H1 (cell line): ENCODE data around the gene MSI2. TPM values are rescaled to one million over a fixed set of nuclear protein-coding genes. Genes with fewer than 3 reads are reported as not detected.

Experiments
- ATF2 ChIP-seq: IDR thresholded peaks from 2 replicates; pipeline ENCODE4 v1.6.1; 2012; ENCODE audit warnings: low read length, inconsistent platforms
- BACH1 ChIP-seq: IDR thresholded peaks from 2 replicates; pipeline ENCODE4 v1.6.1; 2012; ENCODE audit warnings: low read length, improper control_type of control experiment
- CHD1 ChIP-seq: IDR thresholded peaks from 2 replicates; pipeline ENCODE4 v1.6.1; 2012; ENCODE audit warnings: low read depth, low read length, improper control_type of control experiment
- HDAC2 ChIP-seq, 2 experiments: fragments of 300-600 bp in 1 of 2; sonication (generic) in 1 of 2; IDR thresholded peaks; 2 replicates each; pipeline ENCODE4 v1.6.1; 2011 to 2012; ENCODE audit warnings: low read depth in 2 of 2, low read length in 2 of 2, mild to moderate bottlenecking in 2 of 2, moderate library complexity in 2 of 2, borderline replicate concordance in 1 of 2, inconsistent platforms in 1 of 2
- RNF2 ChIP-seq: fragments of 200-900, 300-1000 bp; sonication (generic); IDR thresholded peaks from 2 replicates; pipeline ENCODE4 v1.7.1; 2016; ENCODE audit warnings: borderline replicate concordance, low read depth, mild to moderate bottlenecking, antibody characterized with exemption, low read length; ENCODE audit not compliant: poor library complexity, severe bottlenecking; ENCODE audit errors: missing control alignments
- SIN3A ChIP-seq, 2 experiments: IDR thresholded peaks in 1 of 2; conservative IDR thresholded peaks in 1 of 2; 2 replicates each; pipeline ENCODE4 v1.6.1; 2011 to 2012; ENCODE audit warnings: low read length in 2 of 2, improper control_type of control experiment in 1 of 2, low read depth in 1 of 2, mild to moderate bottlenecking in 1 of 2
- TAF1 ChIP-seq: IDR thresholded peaks from 2 replicates; pipeline ENCODE4 v1.6.1; 2011; ENCODE audit warnings: mild to moderate bottlenecking, low read depth, low read length
- TAF7 ChIP-seq: optimal IDR thresholded peaks from 2 replicates; pipeline ENCODE3; 2011; ENCODE audit warnings: low read depth, mild to moderate bottlenecking, inconsistent platforms, low read length, moderate library complexity, borderline replicate concordance
- polyA plus RNA-seq, 7 experiments: library from polyadenylated mRNA; depleted of rRNA in 3 of 7; stranded (reverse) in 5 of 7; unstranded in 2 of 7; fragments of >200 nt in 5 of 7; fragments of 200-250 nt in 2 of 7; gene quantifications; 1 replicate in 5 of 7; 2 replicates in 1 of 7; 4 replicates in 1 of 7; pipeline versions ENCODE4 v1.2.1 to v1.2.3, GENCODE V29; 2011 to 2013; ENCODE audit warnings: missing spikeins in 2 of 7, mixed read lengths in 2 of 7
- total RNA-seq: library from RNA; stranded (reverse); fragmentation: NEBNext Ultra II Directional; extraction: Animal tissue kit (Norgen Biotek cat#: 25700); gene quantifications from 2 replicates; pipeline ENCODE4 v1.2.1, GENCODE V29; 2021

Gene MSI2
- total and polyA plus RNA-seq, 2 of the 8 experiments (the other 6 are each of a cell fraction or from before 2014, with no cell fraction given) = 36.7 to 80.6 TPM

GRCh38 chr17:57355090-57355859 is 99.0 kb downstream of the MSI2 start (continued):
- no peak for TF ChIP-seq ATF2
- no peak for TF ChIP-seq RNF2
- TF ChIP-seq BACH1 = no peak
- no peak for TF ChIP-seq TAF1
- TF ChIP-seq HDAC2 (IDR thresholded peaks at IDR 0.05; ENCODE audit: borderline replicate concordance in 1 of 2, low read depth in 2 of 2, low read length in 2 of 2) = no peak
- TF ChIP-seq SIN3A (conservative IDR thresholded peaks at IDR 0.05 in 1 of 2, IDR thresholded peaks at IDR 0.05 in 1 of 2; ENCODE audit: low read depth in 1 of 2, low read length in 2 of 2) = no peak
- TF ChIP-seq TAF7 = no peak
- TF ChIP-seq CHD1 = no peak
